GM20431 (cell line): ENCODE data around the gene RAVER1.
"Not testable (repeated sequence)": the region's sequence is repeated elsewhere in the genome, so short reads cannot be mapped to it uniquely, and the experiment has no call there.

ENCODE experiments used
- in situ Hi-C: fragments of 300-500 bp; cut with MseI, MboI; formaldehyde crosslinking; loops from one replicate; pipeline ENCODE4 v1.15.0; 2020; ENCODE audit warnings: low sequenced_read_pairs; ENCODE audit not compliant: unreplicated experiment

RAVER1 gene

DNA sequence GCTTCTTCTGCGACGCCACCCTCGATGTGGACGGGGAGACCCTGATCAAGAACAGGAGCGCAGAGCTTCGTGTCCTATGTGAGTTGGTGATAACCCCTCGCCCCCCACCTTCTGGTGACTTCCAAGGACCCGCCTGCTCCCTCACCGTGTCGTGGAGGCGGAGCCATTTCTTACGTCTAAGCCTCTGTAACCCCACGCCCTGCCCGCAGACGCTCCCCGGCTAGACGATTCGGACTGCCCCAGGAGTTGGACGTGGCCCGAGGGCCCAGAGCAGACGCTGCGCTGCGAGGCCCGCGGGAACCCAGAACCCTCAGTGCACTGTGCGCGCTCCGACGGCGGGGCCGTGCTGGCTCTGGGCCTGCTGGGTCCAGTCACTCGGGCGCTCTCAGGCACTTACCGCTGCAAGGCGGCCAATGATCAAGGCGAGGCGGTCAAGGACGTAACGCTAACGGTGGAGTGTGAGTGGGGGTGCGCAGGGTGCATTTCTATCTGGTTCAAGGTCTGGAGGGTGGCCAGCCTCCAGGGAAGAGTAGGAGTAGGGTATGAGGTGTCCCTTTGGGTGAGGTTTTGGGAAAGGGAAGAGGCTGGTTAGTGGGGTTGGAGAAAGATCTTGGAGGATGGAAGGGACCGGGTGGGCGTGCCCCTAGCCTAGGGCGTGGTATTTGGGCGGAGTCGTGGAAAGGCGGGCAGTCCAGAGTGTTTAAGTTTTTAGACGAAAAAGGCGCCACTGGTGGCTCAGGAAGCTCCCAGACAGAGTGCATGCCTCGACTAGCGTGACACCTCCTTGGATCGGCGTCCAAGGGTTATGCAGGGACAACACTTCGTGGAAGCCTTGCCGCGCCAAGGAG lies 40.3 kb downstream of the RAVER1 start:
- in situ Hi-C loops = no loop called here

DNA sequence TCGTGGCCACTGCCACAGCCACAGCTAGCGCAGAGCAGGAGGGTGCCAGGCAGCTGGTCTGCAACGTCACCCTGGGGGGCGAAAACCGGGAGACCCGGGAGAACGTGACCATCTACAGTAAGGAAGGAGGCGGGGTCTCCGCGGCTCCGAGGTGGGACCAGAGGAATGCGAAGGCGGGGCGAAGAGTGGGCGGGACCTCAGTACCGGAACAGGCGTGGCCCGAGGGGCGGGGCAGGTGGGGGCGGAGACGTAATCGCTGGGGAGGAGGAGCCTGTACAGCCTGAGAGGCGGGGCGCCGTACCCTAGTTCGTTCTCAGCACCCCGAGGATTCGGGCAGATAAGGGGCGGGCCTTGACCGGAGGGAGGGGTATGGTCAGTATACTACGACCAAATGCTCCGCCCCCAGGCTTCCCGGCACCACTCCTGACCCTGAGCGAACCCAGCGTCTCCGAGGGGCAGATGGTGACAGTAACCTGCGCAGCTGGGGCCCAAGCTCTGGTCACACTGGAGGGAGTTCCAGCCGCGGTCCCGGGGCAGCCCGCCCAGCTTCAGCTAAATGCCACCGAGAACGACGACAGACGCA lies 41.0 kb downstream of the RAVER1 start:
- in situ Hi-C loops = no loop called here

DNA sequence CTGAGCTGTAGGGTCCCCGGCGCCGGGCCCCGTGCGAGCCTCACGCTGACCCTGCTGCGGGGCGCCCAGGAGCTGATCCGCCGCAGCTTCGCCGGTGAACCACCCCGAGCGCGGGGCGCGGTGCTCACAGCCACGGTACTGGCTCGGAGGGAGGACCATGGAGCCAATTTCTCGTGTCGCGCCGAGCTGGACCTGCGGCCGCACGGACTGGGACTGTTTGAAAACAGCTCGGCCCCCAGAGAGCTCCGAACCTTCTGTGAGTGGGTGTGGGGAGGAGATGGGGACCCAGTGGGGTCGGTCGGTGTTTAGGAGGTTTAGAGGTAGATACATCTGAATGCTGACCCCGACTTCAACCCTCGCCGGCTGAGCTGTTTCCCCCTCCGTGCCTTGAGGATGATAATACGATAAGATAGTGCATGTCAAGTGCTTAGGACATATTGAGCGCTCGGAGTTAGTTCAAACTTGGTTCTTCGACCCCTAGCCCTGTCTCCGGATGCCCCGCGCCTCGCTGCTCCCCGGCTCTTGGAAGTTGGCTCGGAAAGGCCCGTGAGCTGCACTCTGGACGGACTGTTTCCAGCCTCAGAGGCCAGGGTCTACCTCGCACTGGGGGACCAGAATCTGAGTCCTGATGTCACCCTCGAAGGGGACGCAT lies 41.6 kb downstream of the RAVER1 start:
- in situ Hi-C loops = no loop called here

DNA sequence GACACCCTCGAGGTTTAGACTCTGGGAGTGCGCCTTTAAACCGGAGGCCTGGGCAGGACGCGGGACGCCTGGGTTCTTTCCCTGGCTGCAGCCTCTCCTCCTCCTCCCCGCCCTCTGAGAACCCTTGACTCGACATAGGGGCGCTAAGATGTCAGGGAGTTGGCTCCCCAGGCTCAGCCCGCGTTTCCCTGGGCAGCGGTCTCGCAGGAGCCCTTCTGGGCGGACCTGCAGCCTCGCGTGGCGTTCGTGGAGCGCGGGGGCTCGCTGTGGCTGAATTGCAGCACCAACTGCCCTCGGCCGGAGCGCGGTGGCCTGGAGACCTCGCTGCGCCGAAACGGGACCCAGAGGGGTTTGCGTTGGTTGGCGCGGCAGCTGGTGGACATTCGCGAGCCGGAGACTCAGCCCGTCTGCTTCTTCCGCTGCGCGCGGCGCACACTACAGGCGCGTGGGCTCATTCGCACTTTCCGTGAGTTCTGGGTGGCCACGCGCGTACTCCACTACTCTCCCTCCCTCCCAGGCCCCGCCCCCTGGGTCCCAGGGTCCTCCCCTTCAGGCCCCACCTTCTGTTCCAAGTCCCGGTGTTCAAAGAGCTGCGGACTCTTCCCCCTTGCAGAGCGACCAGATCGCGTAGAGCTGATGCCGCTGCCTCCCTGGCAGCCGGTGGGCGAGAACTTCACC lies 42.3 kb downstream of the RAVER1 start:
- in situ Hi-C loops = no loop called here

DNA sequence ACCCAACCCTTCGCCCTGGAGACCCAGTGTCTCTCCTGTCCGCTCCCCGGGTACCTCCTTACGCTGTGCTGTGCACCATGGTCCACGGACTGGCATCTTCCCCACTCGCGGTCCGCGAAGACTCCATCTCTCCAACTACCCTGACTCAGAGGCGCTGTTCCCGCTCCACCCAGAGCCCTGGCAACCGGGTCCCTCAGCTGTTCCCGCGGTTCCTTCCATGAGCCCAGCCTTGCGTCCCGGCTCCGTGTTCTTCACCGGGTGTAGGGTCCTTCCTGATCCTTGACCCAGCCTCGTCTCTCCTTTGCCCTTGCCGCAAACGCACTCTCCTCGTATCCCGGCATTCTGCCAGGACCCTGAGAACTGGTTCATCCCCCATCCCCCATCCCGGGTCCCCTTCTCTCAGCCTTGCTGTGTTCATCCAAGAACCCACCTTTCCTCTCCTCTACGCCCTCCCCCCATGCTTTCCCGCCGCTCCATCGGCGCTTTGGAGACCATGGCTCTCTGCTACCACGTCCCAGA lies 42.9 kb downstream of the RAVER1 start:
- in situ Hi-C loops = no loop called here

DNA sequence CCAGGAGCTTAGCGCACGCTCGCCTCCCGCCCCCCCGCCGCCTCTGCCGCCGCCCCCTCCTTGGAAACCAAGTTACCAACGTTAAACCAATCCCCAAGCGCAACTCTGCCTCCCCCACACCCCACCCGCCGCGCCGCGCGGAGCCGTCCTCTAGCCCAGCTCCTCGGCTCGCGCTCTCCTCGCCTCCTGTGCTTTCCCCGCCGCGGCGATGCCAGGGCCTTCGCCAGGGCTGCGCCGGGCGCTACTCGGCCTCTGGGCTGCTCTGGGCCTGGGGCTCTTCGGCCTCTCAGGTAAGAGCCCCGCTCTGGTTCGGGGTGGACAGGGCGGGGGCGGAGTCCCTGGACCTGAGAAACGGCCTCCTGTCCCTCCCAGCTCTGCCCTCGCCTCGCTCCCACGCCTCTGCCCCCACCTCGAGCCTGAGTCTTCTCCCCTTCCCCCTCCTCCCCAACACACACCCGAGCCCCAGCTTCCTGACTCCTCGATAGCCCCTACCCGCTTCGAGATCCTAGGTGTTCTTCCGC lies 43.4 kb downstream of the RAVER1 start, which contains the start of gene ICAM5:
Gene ICAM5 (plus strand): TSS at position 117 of the 521 bp plus-strand sequence. CDS start 92 bp downstream, at position 209.
- in situ Hi-C loops = no loop called here

DNA sequence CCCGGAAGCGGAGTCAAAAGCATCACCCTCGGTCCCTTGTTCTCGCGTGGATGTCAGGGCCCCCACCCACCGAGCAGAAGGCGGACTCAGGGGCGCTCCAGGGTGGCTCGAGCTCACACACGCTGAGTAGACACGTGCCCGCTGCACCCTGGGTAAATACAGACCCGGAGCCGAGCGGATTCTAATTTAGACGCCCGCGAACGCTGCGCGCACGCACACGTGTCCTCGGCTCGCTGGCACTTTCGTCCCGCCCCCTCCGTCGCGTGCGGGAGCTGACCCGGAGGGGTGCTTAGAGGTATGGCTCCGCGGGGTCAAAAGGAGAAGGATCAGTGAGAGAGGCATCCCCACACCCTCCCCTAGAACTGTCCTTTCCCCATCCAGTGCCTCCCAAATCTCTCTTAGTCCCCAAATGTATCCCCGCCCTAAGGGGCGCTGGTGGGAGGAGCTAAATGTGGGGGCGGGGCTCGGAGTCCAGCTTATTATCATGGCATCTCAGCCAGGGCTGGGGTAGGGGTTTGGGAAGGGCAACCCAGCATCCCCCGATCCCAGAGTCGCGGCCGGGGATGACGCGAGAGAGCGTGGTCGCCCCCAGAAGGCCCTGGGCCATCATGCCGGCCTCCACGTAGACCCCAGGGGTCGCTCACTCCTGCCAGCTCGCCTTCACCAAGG lies 44.0 kb downstream of the RAVER1 start:
- in situ Hi-C loops = no loop called here

DNA sequence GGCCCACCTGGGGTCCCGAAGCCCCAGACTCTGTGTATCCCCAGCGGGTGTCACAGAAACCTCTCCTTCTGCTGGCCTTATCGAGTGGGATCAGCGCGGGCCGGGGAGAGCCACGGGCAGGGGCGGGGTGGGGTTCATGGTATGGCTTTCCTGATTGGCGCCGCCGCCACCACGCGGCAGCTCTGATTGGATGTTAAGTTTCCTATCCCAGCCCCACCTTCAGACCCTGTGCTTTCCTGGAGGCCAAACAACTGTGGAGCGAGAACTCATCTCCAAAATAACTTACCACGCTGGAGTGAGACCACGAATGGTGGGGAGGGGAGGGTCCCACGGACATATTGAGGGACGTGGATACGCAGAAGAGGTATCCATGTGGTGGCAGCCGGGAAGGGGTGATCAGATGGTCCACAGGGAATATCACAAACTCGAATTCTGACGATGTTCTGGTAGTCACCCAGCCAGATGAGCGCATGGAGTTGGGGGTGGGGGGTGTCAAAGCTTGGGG lies 44.6 kb downstream of the RAVER1 start:
- in situ Hi-C loops = no loop called here

DNA sequence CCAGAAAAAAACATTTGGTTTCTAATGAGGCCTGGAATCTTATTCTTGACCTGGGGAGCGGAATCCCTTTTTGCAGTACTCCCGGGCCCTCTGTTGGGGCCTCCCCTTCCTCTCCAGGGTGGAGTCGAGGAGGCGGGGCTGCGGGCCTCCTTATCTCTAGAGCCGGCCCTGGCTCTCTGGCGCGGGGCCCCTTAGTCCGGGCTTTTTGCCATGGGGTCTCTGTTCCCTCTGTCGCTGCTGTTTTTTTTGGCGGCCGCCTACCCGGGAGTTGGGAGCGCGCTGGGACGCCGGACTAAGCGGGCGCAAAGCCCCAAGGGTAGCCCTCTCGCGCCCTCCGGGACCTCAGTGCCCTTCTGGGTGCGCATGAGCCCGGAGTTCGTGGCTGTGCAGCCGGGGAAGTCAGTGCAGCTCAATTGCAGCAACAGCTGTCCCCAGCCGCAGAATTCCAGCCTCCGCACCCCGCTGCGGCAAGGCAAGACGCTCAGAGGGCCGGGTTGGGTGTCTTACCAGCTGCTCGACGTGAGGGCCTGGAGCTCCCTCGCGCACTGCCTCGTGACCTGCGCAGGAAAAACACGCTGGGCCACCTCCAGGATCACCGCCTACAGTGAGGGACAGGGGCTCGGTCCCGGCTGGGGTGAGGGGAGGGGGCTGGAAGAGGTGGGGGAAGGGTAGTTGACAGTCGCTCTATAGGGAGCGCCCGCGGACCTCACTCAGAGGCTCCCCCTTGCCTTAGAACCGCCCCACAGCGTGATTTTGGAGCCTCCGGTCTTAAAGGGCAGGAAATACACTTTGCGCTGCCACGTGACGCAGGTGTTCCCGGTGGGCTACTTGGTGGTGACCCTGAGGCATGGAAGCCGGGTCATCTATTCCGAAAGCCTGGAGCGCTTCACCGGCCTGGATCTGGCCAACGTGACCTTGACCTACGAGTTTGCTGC lies 46.3 kb downstream of the RAVER1 start, which contains the start of gene ICAM4:
Gene ICAM4 (plus strand): TSS at position 153 of the 935 bp plus-strand sequence. CDS start 58 bp downstream, at position 211.
- in situ Hi-C loops = no loop called here

DNA sequence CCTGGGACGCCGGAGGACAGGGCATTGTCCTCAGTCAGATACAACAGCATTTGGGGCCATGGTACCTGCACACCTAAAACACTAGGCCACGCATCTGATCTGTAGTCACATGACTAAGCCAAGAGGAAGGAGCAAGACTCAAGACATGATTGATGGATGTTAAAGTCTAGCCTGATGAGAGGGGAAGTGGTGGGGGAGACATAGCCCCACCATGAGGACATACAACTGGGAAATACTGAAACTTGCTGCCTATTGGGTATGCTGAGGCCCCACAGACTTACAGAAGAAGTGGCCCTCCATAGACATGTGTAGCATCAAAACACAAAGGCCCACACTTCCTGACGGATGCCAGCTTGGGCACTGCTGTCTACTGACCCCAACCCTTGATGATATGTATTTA lies 47.9 kb downstream of the RAVER1 start:
- in situ Hi-C loops = no loop called here

DNA sequence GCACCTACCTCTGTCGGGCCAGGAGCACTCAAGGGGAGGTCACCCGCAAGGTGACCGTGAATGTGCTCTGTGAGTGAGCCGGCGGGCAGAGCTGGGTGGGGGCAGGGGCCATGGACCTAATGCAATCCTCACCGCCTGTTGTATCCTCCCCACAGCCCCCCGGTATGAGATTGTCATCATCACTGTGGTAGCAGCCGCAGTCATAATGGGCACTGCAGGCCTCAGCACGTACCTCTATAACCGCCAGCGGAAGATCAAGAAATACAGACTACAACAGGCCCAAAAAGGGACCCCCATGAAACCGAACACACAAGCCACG lies 48.4 kb downstream of the RAVER1 start:
- in situ Hi-C loops = no loop called here

DNA sequence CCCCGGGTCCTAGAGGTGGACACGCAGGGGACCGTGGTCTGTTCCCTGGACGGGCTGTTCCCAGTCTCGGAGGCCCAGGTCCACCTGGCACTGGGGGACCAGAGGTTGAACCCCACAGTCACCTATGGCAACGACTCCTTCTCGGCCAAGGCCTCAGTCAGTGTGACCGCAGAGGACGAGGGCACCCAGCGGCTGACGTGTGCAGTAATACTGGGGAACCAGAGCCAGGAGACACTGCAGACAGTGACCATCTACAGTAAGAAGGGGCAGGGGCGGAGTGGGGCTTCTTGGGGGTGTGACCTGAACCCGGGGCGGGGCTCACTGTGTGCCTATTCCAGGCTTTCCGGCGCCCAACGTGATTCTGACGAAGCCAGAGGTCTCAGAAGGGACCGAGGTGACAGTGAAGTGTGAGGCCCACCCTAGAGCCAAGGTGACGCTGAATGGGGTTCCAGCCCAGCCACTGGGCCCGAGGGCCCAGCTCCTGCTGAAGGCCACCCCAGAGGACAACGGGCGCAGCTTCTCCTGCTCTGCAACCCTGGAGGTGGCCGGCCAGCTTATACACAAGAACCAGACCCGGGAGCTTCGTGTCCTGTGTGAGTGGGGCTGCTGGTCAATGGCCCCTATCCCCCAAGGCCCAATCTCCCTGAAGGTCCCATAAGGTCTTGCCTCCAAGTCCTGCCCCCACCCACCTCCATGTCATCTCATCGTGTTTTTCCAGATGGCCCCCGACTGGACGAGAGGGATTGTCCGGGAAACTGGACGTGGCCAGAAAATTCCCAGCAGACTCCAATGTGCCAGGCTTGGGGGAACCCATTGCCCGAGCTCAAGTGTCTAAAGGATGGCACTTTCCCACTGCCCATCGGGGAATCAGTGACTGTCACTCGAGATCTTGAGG lies 49.0 kb downstream of the RAVER1 start:
- in situ Hi-C loops = no loop called here

DNA sequence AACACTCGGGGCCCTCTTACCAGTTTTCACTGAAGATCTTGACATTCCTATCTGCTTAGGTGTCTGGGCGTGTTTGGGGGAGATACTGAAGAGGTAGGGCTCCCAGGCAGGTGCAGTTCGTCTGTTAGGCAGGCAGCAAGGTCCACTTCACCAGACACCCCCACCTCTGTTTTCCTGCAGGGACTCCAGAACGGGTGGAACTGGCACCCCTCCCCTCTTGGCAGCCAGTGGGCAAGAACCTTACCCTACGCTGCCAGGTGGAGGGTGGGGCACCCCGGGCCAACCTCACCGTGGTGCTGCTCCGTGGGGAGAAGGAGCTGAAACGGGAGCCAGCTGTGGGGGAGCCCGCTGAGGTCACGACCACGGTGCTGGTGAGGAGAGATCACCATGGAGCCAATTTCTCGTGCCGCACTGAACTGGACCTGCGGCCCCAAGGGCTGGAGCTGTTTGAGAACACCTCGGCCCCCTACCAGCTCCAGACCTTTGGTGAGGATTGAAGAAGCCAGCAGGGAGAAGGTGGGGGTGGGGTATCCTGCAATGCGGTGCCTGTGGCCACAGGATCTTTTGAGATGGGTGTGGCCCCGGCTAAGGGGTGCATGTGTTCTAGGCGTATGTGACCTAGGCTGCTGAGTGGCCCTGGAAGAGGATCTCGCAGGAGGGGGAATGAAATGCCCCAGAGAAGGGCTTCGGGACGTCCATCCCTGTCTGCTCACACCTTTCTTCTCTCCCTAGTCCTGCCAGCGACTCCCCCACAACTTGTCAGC lies 49.8 kb downstream of the RAVER1 start:
- in situ Hi-C loops = no loop called here

DNA sequence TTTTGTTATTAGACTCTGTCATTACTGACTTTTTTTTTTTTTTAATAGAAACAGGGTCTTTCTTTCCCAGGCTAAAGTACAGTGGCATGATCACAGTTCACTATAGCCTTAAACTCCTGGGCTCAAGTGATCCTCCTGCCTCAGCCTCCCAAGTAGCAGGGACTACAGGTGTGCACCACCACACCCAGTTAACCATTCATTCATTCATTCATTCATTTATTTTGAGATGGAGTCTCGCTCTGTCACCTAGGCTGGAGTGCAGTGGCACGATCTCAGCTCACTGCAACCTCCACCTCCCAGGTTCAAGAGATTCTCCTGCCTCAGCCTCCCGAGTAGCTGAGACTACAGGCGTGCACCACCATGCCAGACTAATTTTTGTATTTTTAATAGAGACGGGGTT lies 51.3 kb downstream of the RAVER1 start:
- in situ Hi-C loops = not testable (repeated sequence)

DNA sequence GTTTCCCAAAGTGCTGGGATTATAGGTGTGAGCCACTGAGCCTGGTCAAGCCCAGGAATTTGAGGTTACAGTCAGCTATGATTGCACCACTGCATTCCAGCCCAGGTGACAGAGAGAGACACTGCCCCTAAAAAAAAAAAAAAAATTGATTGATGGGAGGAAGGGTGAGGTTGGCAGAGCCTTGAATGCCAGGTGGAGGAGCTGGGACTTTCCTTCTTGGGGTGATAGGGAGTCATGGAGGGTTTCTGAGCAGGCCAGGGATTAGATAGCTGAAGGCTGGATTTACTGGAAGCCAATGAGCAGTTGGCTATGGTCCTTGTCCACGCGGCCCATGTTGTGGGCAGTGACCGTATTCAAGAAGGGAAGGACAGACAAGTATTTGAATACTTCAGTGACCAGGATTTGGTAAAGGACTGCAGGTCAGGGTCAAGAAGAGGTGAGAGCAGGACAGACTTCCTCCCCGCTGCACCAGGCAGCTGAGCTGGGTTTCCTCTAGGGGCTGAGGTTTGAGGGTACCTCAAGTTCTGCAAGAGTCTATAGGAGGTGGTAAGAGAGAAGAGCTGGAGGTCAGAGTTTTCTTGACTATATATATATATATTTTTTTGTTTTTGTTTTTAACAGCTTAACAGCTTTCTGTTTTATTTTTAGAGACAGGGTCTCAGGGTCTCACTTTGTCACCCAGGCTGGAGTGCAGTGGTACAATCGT lies 53.4 kb downstream of the RAVER1 start:
- in situ Hi-C loops = no loop called here

DNA sequence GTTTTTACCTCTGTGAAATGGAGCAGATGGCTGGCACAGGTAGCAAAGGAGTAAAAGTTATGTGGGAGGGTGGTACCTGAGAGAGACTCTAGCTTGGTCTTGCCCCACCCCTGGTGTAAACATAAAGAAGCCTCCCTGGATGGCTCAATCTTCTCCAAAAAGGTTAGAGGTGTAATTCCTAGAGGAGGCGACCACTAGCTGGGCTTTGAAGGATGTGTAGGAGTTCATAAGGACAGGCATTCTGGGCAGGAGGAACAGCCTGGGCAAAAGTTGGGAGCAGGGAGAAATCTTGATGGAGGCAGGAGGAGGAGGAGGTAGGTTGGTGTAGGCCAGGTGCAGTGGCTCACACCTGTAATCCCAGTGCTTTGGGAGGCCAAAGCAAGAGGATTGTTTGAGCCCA lies 54.4 kb downstream of the RAVER1 start:
- in situ Hi-C loops = no loop called here
